ENCODE measurements around the gene ENTR1. TPM values are rescaled to one million over a fixed set of nuclear protein-coding genes. Genes with fewer than 3 reads are reported as not detected.

ENTR1 gene
- total RNA-seq, 4 donors from 2014 or later, result 26.5 to 38.1 (median 33.5) TPM

DNA sequence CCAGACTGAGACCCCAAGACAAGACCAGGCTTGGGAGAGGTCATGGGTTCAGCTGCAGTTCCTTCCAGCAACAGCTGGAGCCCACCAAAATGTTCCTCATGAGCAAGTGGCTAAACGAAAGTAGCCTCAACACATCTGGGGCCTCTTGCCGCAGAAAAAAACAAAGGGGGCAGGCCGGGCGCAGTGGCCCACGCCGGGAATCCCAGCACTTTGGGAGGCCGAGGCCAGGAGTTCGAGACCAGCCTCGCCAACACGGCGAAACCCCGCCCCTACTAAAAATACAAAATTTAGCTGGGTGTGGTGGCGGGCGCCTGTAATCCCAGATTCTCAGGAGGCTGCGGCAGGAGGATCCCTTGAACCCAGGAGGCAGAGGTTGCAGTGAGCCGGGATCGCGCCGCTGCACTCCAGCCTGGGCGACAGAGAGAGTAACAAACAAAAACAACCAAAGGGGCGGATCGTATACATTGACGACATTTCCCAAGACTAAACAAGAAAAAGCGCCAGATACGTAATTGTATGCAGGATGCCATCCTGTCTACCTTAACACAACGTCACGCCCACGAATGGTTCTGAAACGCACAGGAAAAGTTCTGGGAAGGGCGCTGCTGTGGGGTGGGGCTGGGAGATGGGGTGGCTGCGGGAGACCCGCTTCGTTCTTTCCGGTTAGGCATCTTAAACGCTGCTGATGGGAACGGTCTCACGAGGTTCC lies 27.6 kb upstream of the ENTR1 start:
- DNase-seq (ENCODE audit: low spot score), result no peak
- TF ChIP-seq, protein P1, sequence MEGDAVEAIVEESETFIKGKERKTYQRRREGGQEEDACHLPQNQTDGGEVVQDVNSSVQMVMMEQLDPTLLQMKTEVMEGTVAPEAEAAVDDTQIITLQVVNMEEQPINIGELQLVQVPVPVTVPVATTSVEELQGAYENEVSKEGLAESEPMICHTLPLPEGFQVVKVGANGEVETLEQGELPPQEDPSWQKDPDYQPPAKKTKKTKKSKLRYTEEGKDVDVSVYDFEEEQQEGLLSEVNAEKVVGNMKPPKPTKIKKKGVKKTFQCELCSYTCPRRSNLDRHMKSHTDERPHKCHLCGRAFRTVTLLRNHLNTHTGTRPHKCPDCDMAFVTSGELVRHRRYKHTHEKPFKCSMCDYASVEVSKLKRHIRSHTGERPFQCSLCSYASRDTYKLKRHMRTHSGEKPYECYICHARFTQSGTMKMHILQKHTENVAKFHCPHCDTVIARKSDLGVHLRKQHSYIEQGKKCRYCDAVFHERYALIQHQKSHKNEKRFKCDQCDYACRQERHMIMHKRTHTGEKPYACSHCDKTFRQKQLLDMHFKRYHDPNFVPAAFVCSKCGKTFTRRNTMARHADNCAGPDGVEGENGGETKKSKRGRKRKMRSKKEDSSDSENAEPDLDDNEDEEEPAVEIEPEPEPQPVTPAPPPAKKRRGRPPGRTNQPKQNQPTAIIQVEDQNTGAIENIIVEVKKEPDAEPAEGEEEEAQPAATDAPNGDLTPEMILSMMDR (IDR thresholded peaks at IDR 0.05), result no peak
- no peak for ATAC-seq (ENCODE audit: low FRiP score)

DNA sequence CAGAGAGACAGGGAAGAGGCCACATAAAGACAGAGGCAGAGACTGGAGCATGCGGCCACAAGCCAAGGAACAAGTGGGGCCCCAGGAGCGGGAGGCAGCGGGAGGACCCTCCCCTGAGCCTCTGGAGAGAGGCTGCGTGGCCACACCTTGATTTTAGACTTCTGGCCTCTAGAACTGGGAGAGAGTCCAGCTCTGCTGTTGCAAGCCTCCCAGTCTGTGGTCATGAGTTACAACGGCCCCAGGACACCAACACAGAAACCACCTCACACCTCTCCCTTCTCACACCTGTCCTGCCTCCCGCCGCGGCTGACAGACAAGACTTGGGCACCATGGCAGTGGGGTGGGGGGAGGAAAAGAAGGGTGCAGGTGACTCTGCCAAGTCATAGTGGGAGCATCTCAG lies 27.0 kb upstream of the ENTR1 start:
- ATAC-seq (ENCODE audit: low FRiP score), result no peak
- no peak for DNase-seq (ENCODE audit: low spot score)
- TF ChIP-seq, protein P1 (IDR thresholded peaks at IDR 0.05), result no peak

DNA sequence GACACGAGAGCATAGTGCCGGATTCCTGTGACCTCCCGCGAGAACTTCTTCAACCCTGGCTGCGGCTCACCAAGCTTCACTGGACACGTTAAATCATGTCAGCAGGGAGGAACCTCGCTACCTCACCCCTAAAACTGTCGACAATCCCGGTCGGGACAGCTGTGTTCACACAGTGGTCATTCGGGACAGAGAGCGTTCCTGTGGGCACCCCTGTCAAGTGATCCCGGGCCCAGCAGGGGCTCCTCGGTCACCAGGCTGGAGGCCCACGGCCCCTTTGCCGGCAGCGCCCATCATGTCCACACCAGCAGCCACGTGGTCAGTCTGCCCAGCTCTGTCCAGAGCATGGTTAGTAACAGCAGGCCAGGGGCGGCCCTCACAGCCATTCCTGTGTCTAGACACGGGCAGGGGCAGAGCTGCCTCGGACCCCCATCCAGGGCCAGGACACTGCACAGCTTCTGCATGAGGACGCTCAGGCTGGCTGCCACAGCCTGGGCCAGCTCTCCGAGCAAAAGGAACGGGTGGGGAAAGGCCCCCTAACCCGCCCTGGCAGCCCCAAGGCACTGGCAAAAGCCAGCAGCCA lies 25.7 kb upstream of the ENTR1 start:
- DNase-seq (ENCODE audit: low spot score) (no peak), ATAC-seq (ENCODE audit: low FRiP score) (no peak)
- TF ChIP-seq, protein P1 (IDR thresholded peaks at IDR 0.05), result no peak

DNA sequence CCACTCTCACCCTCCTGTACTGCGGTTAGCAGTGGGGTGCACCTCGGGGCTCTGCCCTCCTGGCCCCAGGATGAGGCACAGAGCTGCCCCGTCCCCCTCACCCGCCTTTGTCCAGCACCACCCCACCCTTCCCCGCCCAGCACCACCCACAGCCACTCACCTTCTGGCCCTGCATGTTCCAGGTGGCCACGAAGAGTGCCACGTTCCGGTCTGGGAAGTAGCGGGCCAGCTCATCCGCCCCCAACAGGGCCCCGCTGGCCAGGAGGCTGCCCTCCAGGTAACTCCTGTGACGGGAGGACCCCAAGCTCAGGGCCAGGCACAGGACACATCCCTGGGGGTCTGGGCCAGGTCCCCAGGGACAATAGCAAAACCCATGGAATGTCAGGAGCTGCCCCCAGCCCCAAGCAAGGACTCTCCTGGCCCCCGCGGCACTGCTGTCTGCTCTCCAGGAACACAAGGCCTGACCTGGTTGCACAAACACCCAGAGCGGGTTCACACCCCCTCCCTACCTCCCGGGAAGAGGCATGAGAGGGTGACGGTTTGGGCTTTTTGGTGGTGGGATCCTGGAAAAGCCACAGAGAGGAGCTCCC lies 24.3 kb upstream of the ENTR1 start:
- ATAC-seq (ENCODE audit: low FRiP score), result no peak
- TF ChIP-seq, protein P1 (IDR thresholded peaks at IDR 0.05), result no peak
- DNase-seq (ENCODE audit: low spot score), result no peak

DNA sequence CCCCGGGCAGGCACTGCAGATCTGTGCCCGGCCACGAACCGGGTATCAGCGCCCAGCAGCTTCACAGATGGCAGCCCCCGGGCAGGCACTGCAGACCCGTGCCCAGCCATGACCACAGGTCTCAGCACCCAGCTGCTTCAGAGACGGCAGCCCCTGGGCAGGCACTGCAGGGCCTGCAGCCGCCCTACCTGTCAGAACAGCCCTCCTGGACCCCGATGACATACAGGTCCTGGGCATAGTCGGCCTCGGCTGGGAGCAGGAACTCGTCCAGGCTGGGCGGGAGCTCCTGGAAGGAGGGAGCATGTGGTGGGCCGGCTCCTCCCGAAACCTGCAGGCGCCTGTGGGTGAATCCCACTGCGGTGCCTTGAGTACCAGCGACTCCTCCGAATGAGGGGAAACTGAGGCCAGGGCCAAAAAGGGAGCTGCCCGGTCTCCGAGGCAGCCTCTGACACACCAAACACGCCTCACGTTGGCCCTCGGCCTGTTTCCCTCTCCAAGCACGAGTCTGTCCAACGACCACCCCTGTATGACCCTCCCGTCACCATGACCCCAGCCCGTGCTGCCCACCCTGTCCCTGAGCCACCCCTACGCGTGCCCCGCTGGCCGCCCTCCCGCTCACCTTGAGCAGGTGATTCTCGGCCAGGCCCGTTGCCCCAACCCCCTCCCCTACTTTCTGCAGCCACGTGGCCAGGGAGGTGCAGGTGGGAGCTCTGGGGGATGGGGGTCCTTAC lies 23.6 kb upstream of the ENTR1 start:
- TF ChIP-seq, protein P1 (IDR thresholded peaks at IDR 0.05), result no peak
- DNase-seq (ENCODE audit: low spot score) (no peak), ATAC-seq (ENCODE audit: low FRiP score) (no peak)

GRCh38 chr9:136433043-136433715 lies 22.8 kb upstream of the ENTR1 start:
- ATAC-seq (ENCODE audit: low FRiP score) (no peak), DNase-seq (ENCODE audit: low spot score) (no peak)
- TF ChIP-seq, protein P1 (IDR thresholded peaks at IDR 0.05), result no peak
